TTC549 (cell line): ENCODE data around the gene CDCA8.
"Not testable (repeated sequence)": the region's sequence is repeated elsewhere in the genome, so short reads cannot be mapped to it uniquely, and the experiment has no call there.

Source experiments
- FAIRE-seq: peaks from 2 replicates; lab custom pipeline; 2012; peaks lifted over from hg19 to GRCh38; lab: Jason Lieb, UNC

CDCA8 gene

DNA sequence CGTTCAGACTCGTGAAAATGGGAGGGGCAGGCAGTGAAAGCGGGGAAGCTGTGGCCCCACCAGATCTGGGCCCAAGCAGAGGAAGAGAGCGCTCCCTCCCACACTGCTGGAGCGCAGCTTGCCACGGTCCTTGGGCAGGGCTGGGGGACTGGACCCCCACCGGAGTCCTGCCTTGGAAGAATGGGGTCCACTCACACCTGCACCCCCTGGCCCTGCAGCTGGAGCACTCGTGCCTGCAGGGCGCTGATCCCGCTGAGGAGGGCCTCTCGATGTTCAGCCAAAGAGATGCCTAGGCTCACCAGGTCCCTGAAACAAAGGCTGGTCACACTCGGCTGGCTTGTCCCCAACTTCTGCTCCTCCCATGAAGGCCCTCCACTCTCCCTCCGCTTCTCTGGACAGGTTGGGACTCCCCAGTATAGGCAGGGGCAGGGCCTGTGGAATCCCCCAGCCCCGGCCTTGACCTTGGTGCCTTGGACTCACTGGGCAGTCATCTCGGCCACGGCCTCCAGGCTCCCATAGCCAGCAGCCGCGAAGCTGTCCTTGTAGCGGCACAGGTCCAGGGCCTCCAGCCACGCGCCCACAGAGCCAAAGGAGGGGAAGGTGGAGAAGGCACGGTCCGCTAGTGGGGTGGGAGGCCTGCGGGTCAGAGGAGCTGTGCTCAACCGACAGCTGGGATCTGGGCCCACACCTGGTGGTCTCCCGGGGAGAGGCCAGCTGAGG, 26.0 kb downstream of the CDCA8 start:
- no peak for FAIRE-seq

DNA sequence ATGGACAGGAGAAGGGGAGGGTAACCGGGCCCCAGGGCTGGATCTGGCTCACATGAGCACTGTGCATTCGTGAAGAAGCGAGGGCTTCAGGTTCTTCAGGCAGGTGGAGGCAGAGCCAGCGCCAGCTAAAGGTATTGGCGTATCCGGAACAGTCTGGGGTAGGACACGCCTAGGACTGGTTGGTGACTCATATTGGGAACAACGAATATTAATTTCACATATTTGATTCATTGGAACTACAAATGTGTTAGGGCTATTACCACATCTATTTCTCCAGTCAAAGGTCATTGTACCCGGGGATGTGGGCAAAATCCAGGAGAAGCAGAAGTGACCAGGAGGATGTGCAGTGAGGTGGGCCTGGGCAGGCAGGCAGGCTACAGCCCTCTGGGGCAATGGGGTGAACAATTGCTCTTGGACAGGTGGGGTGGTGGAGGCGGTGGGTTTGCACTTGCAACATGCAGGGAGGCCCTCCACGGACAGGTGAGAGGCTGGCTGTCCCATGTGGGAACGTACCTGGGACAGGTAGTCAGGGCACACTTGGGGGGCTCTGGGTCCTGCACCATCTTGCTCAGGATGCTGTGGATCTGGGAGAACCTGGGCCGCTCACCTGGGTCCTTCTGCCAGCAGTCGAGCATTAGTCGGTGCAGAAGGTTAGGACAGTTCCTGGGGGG, 26.7 kb downstream of the CDCA8 start:
- no peak for FAIRE-seq

DNA sequence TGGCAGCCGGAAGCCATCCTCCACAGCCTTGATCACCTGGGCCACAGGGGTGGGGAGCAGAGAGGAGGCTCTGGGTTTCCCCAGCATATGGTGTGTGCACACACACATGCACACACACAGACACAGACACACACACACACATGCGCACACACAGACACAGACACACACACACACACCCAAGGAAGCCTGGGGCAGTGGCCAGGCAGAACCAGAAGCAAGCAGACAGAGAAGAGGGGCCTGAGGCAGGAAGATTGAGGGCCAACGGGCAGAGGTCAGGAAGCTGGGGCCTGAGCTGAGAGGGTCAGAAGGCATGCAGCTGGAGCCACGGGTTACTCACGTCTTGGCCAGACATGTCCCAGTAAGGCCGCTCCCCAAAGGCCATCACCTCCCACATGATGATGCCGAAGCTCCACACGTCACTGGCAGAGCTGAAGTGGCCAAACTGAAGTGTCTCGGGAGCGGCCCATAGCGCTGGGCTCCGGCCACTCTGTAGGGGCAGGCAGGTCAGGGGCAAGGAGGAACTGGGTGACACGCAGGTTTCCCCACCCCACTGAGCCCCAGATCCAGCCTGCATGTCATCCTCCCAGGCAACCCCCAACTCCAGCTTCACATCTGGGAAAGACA, 27.4 kb downstream of the CDCA8 start:
- FAIRE-seq = no peak

DNA sequence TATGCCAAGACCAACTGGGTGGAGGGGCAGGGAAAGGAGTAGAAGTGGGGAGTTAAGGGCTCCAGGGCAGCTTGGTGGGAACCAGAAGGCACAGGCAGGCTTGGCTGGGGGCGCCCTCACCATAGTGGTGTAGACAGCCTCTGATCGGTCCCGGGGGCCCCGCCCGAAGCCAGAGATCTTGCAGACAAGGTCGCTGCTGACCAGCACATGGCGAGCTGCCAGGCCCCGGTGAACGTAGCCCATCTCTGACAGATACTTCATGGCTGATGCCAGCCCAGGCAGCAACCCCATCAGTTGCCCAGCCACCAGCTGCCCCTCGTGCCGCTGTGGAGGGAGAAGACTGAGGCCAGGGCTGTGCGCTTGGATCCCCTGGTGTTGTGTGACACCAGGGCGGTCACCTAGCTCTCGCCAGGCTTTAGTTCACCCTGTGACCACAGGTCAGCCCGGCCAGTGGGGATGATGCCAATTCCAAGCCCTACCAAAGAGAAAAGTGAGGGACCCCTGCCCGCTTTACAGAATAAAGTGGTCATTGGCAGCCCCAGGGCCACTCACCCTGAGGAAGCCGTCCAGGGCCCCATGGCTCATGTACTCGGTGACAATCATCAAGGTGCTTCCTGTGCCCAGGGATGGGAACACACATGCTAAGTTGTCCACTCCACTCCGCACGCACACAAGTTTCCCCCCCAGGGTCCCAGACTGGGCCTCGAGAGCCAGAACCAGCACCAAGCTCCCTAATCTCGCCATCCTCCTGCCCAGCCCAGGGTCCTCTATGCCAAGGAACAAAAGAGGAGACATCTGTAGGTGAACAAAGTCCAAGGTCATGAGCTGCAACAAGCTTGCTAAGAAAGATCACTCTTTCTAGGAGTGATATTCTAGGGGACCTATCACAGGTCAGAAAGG, 28.2 kb downstream of the CDCA8 start:
- no peak for FAIRE-seq

DNA sequence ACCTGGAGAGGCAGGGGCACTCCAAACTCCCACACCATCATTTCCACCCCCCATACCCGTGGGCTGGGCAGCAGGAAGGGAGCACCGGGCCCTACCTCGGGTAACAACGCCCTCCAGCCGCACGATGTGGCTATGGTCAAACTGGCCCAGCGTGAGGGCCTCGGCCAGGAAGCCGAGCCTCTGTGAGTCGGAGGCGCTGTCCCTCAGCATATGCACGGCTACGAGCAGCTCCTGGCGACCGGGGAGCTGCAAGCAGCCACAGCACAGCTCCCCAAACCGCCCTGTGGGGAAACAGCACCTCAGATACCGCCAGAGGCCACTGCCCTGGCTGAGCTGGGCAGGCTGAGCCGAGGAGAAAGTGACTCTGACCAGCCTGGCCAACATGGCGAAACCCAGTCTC, 29.2 kb downstream of the CDCA8 start:
- FAIRE-seq = no peak

DNA sequence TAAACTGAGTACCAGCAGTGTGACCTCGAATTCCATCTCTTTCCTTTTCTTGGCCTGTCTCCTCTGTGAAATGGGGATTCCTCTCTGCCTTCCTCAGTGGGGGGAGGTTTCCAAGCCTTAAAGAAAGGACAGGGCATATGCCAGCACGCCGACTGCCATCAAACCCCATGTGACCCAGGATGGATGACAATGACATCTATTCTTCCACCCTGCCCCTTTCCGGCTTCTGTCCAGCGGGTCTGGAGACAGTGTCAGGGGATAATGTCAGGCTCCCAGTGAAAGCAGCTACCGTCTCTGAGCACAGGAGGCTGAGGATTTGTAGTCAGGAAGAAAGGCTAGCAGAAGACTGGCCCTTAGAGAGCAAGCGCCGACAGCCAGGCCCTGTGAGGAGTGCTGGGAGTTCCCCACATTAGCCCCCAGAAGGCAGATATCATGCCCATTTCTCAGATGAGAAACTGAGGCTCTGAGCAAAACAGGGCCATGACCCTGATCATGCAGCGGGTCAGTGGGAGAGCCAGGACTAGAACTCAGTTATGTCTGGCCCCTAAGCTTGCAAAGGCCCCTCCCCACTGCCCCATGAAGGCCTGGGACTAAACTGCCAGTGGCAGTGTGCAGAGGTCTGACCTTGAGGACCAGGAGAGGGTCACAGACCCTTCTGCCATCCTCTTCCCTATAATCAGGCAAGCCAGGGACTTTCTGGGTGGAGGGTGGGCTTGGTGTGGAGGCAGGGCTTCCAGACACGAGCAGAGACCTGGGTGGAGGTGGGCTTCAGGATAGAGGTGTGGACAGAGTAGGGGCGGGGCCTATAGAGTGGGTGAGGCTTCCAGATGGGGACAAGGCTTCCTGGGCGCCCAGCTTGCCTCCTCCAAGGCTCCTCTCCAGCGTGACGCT, 30.1 kb downstream of the CDCA8 start:
- FAIRE-seq = no peak

DNA sequence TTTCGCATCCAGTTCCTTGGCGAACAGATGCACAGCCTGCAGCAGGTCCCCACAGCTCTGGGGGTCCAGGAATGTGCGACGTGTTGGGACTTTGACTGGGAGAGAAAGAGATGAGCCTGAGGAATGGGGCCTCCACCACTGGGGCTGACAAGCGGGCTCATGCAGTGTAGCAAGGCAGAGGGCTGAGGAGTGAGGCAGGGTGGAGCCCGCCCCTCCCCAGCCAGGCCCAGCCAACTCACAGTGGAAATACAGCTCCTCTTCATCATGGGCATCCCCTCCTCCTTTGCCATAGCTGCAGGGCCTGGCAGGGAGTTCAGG, 30.7 kb downstream of the CDCA8 start:
- FAIRE-seq = no peak

DNA sequence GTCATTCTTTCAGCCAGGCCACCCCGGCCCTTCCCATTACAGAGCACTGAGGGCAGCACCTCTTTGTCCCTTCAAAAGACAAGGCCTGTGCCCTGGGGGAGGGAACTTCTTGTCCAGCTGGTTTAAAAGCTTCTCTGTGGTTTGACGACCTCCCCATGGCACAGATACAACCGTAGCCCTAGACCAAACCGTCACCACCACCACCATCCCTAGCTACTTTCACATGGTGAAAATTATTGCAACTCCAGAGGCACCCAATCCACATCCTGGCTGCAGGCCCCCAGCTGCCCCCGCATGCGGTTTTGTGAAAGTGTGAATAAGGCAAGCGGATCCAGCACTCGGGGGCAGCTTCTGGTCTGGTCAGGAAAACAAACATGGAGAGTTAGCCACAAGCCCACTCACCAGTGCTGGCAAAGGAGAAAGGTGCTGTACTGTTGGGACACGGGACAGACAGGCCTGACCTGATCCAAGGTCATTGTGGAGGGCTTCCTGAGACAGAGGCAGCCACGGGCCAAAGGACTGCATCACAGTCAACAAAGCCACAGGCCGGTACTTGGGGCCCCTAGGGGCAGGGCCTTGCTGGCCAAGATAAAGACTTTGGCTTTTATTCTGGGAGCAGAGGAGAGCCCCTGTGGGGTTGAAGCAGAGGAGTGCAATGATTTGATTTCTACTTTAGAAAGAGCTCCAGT, 31.2 kb downstream of the CDCA8 start:
- FAIRE-seq = no peak

DNA sequence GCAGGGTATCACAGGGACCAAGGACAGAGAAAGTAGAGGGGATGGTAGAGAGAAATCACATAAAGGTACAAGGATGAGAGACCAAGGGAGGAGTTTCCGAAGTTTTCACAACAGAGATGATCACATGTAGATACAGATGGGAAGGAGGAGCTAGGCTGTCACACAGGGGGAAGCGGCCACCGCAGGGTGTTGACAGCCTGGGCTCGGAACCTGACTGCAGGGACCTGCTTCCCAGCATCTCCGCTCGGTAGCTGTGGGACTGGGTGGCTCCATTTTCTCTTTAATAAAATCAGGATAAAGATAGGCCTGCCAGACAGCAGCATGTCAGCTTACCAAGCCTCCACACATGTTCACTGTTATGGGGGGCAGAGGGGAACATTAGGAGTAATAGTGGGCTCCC, 32.3 kb downstream of the CDCA8 start:
- FAIRE-seq = no peak

DNA sequence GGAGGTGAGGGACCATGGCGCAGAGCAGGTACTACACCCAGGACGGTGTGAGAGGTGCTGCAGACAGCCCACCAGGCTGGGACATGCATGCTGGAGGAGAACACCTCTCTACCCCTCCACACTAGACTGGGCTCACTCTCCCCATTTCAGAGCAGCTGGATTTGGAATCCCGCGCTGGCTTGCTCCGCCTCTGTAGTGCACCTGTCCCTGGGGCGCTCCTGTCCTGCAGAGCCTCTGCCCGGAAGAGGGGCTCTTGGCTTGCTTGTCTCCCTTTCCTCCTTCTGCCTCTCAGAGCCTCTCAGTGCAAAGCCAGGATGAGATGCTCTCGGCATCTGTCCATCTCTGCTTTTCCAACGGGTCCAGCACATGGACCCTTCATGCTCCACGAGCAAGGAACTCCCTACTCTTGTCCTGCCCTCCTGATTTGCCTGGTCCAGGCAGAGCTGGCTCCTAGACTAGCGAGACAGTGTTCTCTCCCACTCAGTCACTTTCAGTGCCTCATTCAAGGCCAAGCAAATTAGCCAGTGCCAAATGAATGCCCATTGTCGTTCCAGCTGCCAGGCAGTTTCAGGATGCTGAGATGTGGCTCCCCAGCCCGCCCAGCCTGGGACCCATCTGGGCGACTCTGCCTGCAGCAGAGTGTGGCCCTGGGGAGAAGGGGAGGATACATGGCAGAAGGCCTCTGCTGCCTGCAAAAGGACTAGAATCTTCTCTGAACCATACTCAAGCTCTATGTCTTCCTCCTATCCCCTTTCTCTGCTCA, 33.7 kb downstream of the CDCA8 start:
- FAIRE-seq = no peak

DNA sequence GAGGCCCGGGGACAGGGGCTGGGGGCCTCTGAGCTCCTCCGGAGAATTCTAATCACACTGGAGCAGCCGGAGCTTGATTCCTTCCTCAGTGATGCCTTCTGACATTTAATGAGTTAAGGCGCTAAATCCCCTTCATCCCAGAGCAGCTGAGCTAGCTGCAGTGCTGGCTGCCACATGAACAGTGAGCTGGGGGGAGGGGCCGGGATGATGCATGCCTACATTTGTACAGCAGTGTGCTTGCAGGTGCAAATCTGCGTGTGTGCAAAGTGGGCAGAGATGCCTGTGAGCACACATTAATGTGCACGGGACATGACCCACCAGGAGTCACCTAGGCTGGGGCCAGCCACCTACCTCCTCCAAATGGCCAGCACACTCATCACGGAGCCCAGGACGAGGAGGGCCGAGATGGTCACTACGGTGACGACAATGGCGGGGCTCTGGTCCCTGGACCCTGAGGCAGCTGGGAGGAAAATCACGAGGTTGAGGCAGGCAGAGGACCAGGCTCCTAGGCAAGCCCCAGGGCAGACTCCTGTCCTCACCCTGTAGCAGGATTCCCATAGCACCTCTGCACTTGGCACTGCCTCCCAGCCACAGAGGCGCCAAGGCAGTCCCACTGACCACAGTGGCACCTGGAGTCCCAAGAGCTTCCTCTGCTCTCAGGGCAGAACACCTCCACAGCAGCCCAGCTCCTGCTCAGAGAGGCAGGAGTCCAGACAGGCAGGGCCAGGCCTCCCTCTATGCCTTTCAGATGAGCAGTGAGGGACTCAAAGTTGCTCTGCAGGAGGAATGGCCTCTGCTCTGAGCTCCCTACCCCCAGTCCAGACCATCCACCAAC, 34.7 kb downstream of the CDCA8 start:
- no peak for FAIRE-seq

DNA sequence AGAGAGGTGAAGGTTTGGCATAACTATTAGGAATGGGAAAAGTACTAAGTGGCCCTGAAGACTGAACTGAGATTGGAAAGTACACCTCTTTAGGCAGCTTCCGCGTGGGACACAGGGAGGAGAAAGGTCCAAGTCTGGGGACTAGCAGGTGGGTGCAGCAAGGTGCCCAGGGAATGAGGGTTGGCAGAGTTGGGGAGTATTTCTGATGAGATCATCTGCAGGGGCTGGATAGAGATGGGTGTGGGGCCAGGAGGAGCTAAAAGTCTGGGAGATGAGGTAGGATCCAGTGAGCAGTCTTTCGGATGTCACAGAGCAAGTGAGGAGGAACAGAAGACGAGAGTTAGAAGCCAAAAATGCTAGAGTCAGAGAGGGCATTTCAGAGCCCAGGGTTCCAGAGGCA, 36.1 kb downstream of the CDCA8 start:
- no peak for FAIRE-seq

DNA sequence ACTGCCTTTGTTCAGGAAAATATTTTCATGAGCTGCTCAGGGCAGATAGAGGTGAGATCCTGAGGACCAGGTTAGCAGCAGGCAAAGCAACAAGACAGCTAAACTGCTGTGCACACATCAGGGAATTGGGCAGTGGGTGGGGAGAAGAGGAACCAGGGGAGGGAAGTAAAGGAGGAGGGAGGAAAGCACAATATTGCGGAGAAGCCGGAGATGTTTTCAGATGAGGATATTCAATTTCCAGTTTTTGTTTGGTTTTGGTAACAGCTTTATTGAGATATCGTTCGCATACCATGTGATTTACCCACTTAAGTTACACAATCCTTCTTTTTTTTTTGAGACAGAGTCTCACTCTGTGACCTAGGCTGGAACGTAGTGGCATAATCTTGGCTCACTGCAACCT, 38.1 kb downstream of the CDCA8 start:
- FAIRE-seq = no peak

DNA sequence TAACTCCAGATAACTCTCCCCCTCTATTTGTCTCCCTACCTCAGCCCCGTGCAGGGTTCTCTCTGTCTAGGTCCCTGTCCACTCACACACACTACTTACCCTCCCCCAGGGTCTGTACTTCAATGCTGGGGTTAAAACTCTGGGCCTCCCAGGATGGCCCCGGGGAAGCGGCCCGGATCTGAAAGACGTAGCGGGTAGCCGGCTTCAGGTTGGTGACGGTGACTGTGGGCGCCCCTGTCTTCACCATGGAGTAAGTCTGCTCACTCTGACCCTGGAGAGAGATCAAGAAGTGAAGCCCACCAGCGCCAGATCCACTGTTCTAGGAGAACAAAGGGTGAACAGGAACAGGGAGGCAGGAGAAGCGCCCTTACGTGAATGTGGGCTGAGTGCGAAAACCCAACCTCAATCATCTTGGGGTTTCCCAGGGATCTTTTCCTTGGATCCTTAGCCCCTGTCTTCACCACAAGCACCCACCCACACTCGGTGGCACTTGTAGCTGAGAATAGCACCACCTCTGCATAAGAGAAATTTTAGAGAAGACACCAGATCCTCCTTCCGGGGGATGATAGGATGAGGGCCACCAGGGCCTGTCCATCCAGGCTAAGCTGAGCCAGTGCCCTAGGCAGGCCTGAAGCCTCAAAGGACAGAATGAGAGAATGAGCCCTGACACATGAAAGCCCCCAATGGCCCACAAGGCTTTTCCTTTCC, 39.1 kb downstream of the CDCA8 start:
- FAIRE-seq = no peak

DNA sequence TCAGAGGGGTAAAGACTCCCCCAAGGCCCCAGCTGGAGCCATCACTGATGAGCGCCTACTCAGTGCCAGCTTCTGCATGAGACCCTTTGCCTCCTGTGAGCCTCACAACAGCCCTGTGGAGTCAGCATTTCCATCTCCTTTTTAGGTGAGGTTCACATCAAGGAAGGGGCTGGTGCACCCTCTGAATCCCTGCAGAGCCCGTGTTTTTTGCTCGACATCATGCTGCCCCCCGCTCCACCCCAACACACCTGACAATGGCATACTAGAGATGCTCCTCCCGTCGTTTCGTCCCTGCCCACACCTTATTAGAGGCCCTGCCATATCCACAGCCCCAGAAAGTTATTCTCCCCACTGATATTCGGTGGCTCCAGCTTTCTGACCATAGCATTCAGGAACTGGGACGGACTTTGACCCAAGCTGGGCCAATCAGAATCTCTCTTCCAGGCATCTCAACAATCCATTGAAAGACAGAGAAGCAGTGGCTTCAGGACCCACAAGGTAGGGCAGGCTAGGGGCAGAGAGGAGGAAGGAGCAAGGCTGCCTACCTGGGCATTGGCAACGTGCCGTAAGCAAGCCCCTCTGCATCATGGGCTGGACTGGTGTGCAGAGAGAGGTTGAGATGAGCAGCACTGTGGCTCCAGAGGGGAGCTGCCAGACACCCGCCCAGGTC, 39.9 kb downstream of the CDCA8 start:
- FAIRE-seq = no peak

DNA sequence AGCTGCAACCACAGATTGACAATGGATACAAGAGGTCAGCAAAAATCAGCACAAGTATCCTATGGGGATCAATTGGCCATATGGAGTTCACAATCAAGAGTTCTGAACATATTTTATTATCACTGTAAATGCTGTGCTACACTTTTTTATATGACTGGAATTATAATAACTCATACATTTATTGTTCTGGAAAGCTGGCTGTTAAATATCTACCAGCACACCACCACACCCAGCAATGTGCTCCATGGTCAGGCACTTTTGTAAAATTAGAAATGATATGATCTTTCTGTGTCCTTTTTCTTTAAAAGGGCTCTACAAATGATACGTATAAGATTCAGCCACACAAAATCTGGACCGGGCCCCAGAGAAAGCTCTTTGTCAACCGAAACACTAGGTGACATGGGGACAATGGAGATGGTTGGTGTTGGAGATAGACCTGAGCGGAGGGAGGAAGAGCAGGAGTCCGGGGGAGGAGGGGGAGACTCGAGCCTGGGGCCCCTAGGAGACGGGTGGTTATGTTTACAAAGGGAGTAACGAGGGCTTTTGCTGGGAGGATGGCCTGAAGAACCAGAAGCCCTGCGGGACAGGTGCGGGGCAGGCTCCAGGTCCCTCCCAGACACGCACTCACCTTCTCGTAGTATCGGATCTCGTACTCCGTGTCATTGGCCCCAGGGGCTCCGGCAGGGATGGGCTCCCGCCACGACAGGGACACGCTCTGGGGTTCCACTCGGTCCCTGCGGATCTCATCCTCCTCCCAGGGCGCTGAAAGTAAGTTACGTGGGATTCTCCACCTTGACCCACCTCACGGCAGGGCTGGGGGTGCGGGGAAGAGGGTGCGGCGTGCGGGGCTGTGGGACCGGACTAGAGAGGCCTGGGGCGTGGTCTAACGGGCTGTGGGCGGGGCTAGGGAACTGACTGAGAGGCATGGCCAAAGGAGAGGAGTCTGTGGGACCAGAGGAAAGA, 42.6 kb downstream of the CDCA8 start:
- no peak for FAIRE-seq

DNA sequence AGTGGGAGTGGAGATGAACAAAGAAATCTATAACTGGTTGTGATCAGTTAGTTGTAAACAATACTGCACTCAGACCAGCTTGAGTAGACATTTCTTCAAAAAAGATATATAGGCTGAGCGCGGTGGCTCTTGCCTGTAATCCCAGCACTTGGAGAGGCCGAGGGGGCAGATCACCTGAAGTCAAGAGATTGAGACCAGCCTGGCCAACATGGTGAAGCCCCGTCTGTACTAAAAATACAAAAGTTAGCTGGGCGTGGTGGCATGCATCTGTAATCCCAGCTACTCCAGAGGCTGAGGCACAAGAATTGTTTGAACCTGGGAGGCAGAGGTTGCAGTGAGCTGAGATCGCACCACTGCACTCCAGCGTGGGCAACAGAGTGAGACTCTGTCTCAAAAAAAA, 45.7 kb downstream of the CDCA8 start:
- not testable (repeated sequence) for FAIRE-seq
